Endothelial cell of umbilical vein (primary cell): ENCODE measurements around the gene ATP6V1F. TPM values are rescaled to one million over a fixed set of nuclear protein-coding genes. Genes with fewer than 3 reads are reported as not detected.

Experiments used
- BruUV-seq: library from RNA; stranded (reverse); fragments of 400-500 nt; replicated peaks from 2 replicates; lab custom pipeline; 2021; lab: Mats Ljungman, UMichigan
- CTCF ChIA-PET: fragments of 300-600, 350-600 bp; sonication (Branson Sonifier 250); formaldehyde crosslinking; loops from one replicate; lab custom pipeline; 2021; ENCODE audit warnings: antibody characterized with exemption, inconsistent platforms; lab: Charles Lee
- POLR2A ChIA-PET: fragments of 300-600, 350-600 bp; sonication (Branson Sonifier 250); formaldehyde crosslinking; loops from one replicate; lab custom pipeline; 2021; ENCODE audit warnings: antibody characterized with exemption, inconsistent platforms; lab: Charles Lee
- DNase-seq: peaks from one replicate; pipeline ENCODE4 v3.0.0-alpha.2; 2011; ENCODE audit warnings: low read depth, low spot score
- FAIRE-seq: peaks from 2 replicates; lab custom pipeline; 2011; peaks lifted over from hg19 to GRCh38; lab: Jason Lieb, UNC
- H2AFZ ChIP-seq: 2 replicates; pipeline ENCODE4 v1.6.0; 2012; ENCODE audit warnings: low read depth, low read length, control low read depth, inconsistent platforms
- H3K27ac ChIP-seq: 2 replicates; pipeline ENCODE4 v1.5.1; 2011; ENCODE audit warnings: low read depth, mild to moderate bottlenecking, control low read depth, low read length, moderate library complexity; ENCODE audit not compliant: insufficient read depth
- H3K27me3 ChIP-seq, 2 experiments: 2 replicates each; pipeline versions ENCODE4 v1.6.0 to v1.6.1; 2011; ENCODE audit warnings: low read length in 2 of 2, mixed read lengths in 1 of 2; ENCODE audit not compliant: control insufficient read depth in 2 of 2, insufficient read depth in 2 of 2
- H3K36me3 ChIP-seq, 2 experiments: 2 replicates in 1 of 2; 3 replicates in 1 of 2; pipeline ENCODE4 v1.5.1; 2011; ENCODE audit warnings: low read length in 2 of 2, mild to moderate bottlenecking in 1 of 2, moderate library complexity in 1 of 2; ENCODE audit not compliant: control insufficient read depth in 2 of 2, insufficient read depth in 2 of 2; ENCODE audit errors: extremely low read depth in 1 of 2
- H3K4me1 ChIP-seq: 3 replicates; pipeline ENCODE4 v1.5.1; 2011; ENCODE audit warnings: mild to moderate bottlenecking, low read length; ENCODE audit not compliant: control insufficient read depth, insufficient read depth; ENCODE audit errors: extremely low read depth
- H3K4me2 ChIP-seq: 2 replicates; pipeline ENCODE4 v1.6.1; 2011; ENCODE audit warnings: low read length, control low read depth, mixed read lengths; ENCODE audit not compliant: insufficient read depth
- H3K4me3 ChIP-seq, 3 experiments: fragments of 200-600 bp in 1 of 3; sonication (generic), shearing (Covaris generic) in 1 of 3; replicated peaks in 1 of 3; 2 replicates each; pipeline ENCODE4 v1.5.1; 2011 to 2016; ENCODE audit warnings: control low read depth in 3 of 3, low read length in 3 of 3, mild to moderate bottlenecking in 2 of 3, inconsistent platforms in 1 of 3, low read depth in 1 of 3, moderate library complexity in 1 of 3; ENCODE audit not compliant: insufficient read depth in 1 of 3
- H3K79me2 ChIP-seq: 2 replicates; pipeline ENCODE4 v1.6.0; 2012; ENCODE audit warnings: low read length, inconsistent platforms; ENCODE audit not compliant: control insufficient read depth, insufficient read depth
- H3K9ac ChIP-seq: replicated peaks from 2 replicates; pipeline ENCODE3; 2011; ENCODE audit warnings: low read length, control low read depth; ENCODE audit not compliant: insufficient read depth; ENCODE audit errors: extremely low read depth
- H3K9me1 ChIP-seq: replicated peaks from 3 replicates; pipeline ENCODE4 v1.6.0; 2011; ENCODE audit warnings: mild to moderate bottlenecking, low read length; ENCODE audit not compliant: control insufficient read depth, insufficient read depth; ENCODE audit errors: extremely low read depth
- H3K9me3 ChIP-seq: replicated peaks from 2 replicates; pipeline ENCODE4 v1.5.1; 2012; ENCODE audit warnings: low read length, inconsistent platforms; ENCODE audit not compliant: control insufficient read depth, insufficient read depth
- H4K20me1 ChIP-seq: replicated peaks from 2 replicates; pipeline ENCODE3; 2011; ENCODE audit warnings: mild to moderate bottlenecking, low read length; ENCODE audit not compliant: control insufficient read depth, insufficient read depth; ENCODE audit errors: extremely low read depth
- EZH2 ChIP-seq: IDR thresholded peaks from 2 replicates; pipeline ENCODE4 v1.6.1; 2012; ENCODE audit warnings: borderline replicate concordance, low read depth, mild to moderate bottlenecking, moderate library complexity, low read length, inconsistent platforms; ENCODE audit not compliant: severe bottlenecking
- FOS ChIP-seq: IDR thresholded peaks from 2 replicates; pipeline ENCODE4 v1.6.1; 2011; ENCODE audit warnings: mild to moderate bottlenecking, low read length, moderate library complexity, borderline replicate concordance; ENCODE audit not compliant: insufficient read depth
- GATA2 ChIP-seq: IDR thresholded peaks from 2 replicates; pipeline ENCODE4 v1.7.0; 2011; ENCODE audit warnings: low read depth, mild to moderate bottlenecking, moderate library complexity, mixed read lengths, low read length; ENCODE audit not compliant: insufficient read length, insufficient read depth
- JUN ChIP-seq: IDR thresholded peaks from 2 replicates; pipeline ENCODE4 v1.6.1; 2011; ENCODE audit warnings: borderline replicate concordance, low read depth; ENCODE audit not compliant: insufficient read length, insufficient read depth
- MYC ChIP-seq: IDR thresholded peaks from one replicate; pipeline ENCODE4 v1.6.1; 2011; ENCODE audit warnings: mild to moderate bottlenecking, low read depth, low read length
- POLR2A ChIP-seq: IDR thresholded peaks from 2 replicates; pipeline ENCODE4 v1.6.1; 2012; ENCODE audit warnings: low read depth, mild to moderate bottlenecking, control low read depth, low read length
- POLR2AphosphoS5 ChIP-seq: IDR thresholded peaks from 2 replicates; pipeline ENCODE4 v1.6.1; 2012; ENCODE audit warnings: low read depth, mild to moderate bottlenecking, control low read depth, low read length, moderate library complexity; ENCODE audit not compliant: insufficient read depth
- dilution Hi-C: fragments of 300-500 bp; cut with MboI; formaldehyde crosslinking; loops from one replicate; pipeline ENCODE4 v1.15.0; 2019; ENCODE audit warnings: low sequenced_read_pairs; ENCODE audit not compliant: extremely low pct_ligation_motif_present
- intact Hi-C: fragments of 100-400 bp; cut with micrococcal nuclease; formaldehyde crosslinking; loops from one replicate; pipeline ENCODE4 v1.10.0; 2022
- polyA plus RNA-seq, 4 experiments: library from polyadenylated mRNA; depleted of rRNA in 3 of 4; stranded (reverse) in 3 of 4; unstranded in 1 of 4; fragments of >200 nt; gene quantifications; 2 replicates each; pipeline versions ENCODE4 v1.2.1 to v1.2.3, GENCODE V29; 2011 to 2012; ENCODE audit warnings: missing spikeins in 1 of 4
- total RNA-seq: library from RNA; stranded (reverse); gene quantifications from 2 replicates; pipeline ENCODE4 v1.2.3, GENCODE V29; 2021
- TF ChIP-seq, protein P1 (sequence below): IDR thresholded peaks from 2 replicates; pipeline ENCODE4 v1.6.1; 2011; ENCODE audit not compliant: insufficient read depth, insufficient read length
- TF ChIP-seq, protein P2 (sequence below), 2 donors: IDR thresholded peaks; 1 replicate in 1 of 2; 2 replicates in 1 of 2; pipeline ENCODE4 v1.5.1; 2011; ENCODE audit warnings: low read length in 2 of 2, mild to moderate bottlenecking in 2 of 2, moderate library complexity in 2 of 2, control low read depth in 1 of 2, inconsistent platforms in 1 of 2, low read depth in 1 of 2; ENCODE audit not compliant: insufficient read depth in 1 of 2; ENCODE audit errors: extremely low read depth in 1 of 2

The ATP6V1F gene
- total and polyA plus RNA-seq, 2 donors (not counting 3 experiments of a cell fraction or from before 2014, with no cell fraction given), result 156 to 360 TPM

DNA sequence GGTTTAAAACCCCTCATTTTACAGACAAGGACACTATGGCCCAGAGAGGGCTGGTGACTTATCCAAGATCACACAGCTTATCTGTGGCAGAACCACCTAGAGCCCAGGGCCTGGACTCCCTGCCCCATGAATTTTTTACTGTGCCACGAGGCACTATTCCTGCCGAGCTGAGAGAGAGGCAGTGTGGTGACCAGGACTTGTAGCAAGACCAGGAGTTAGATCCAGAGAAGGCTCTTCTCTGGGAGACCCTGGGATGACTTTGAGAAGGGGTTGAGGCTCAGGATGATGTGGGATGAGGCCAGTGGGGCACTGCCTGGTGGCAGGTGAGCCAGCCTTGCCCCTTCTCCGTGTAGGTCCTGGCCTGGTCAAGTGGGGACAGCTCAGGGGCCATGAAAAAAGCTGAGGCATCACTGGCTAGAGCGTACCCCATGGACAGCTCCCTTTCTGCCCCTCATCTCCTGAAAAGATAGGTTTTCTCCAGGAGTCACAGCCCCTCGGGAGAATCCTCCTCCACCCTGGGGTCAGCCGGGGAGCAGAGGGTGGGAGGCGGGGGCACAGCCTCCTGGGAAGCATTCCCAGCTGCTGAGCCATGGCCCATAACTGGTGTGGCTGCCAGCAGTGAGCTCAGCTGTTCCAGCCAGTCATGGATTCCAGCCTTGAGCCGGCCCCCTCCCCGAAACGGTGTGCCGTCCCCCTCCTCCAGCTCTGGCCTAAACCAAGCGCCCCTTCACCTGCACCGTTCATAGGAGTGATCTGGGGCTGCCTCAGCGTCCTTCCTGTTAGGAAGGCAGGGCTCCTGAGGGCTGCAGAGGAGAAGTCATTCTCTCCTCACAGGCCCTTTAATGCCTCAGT, 26.6 kb upstream of the ATP6V1F start:
- Histone ChIP-seq H3K4me1 (peaks cover 26% of the 10 kb centered on the region), H3K79me2 (peaks cover 22% of the 10 kb centered on the region), H3K9me3 (no peaks in the 10 kb centered on the region), H3K9ac (no peak overlapping the region), H3K4me3 (no peak overlapping the region), H3K27me3 (no peaks in the 10 kb centered on the region), H3K36me3 (peaks cover 7 to 50% of the 10 kb centered on the region in 2 experiments), H3K9me1 (no peaks in the 10 kb centered on the region), H4K20me1 (no peaks in the 10 kb centered on the region), H3K4me2 (no peak overlapping the region), H2AFZ (no peak overlapping the region), H3K27ac (no peak overlapping the region)
- POLR2A ChIA-PET, result no interaction called here
- dilution Hi-C loops (no loop called here), intact Hi-C loops (no loop called here)
- DNase-seq (no peak), FAIRE-seq (no peak)
- TF ChIP-seq POLR2AphosphoS5 (no peak), EZH2 (no peak), JUN (no peak), FOS (no peak), GATA2 (no peak), POLR2A (no peak), MYC (no peak)
- TF ChIP-seq, protein P1, sequence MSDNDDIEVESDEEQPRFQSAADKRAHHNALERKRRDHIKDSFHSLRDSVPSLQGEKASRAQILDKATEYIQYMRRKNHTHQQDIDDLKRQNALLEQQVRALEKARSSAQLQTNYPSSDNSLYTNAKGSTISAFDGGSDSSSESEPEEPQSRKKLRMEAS, result no peak
- TF ChIP-seq, protein P2, sequence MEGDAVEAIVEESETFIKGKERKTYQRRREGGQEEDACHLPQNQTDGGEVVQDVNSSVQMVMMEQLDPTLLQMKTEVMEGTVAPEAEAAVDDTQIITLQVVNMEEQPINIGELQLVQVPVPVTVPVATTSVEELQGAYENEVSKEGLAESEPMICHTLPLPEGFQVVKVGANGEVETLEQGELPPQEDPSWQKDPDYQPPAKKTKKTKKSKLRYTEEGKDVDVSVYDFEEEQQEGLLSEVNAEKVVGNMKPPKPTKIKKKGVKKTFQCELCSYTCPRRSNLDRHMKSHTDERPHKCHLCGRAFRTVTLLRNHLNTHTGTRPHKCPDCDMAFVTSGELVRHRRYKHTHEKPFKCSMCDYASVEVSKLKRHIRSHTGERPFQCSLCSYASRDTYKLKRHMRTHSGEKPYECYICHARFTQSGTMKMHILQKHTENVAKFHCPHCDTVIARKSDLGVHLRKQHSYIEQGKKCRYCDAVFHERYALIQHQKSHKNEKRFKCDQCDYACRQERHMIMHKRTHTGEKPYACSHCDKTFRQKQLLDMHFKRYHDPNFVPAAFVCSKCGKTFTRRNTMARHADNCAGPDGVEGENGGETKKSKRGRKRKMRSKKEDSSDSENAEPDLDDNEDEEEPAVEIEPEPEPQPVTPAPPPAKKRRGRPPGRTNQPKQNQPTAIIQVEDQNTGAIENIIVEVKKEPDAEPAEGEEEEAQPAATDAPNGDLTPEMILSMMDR (IDR thresholded peaks at IDR 0.05; ENCODE audit: extremely low read depth in 1 of 2, insufficient read depth in 1 of 2, low read depth in 1 of 2, low read length in 2 of 2), result no peak
- CTCF ChIA-PET, result no interaction called here
- no TSS peak for BruUV-seq
